DND-41 (cell line): ENCODE results near the gene KDM6B.

Source experiments
- ATAC-seq: fragments of 200-7000 bp; cut with Tn5 transposase; 3 replicates; pipeline ENCODE4 v1.9.1; 2021; ENCODE audit warnings: low read depth; ENCODE audit not compliant: insufficient read depth
- DNase-seq: peaks from one replicate; pipeline ENCODE4 v3.0.0-alpha.2; 2020
- H2AFZ ChIP-seq: 2 replicates; pipeline ENCODE4 v1.6.0; 2012; ENCODE audit warnings: low read depth, low read length
- H3K27ac ChIP-seq: 2 replicates; pipeline ENCODE4 v1.5.1; 2012; ENCODE audit warnings: low read length, inconsistent platforms
- H3K27me3 ChIP-seq: fragments of 200-600 bp; sonication (generic); 2 replicates; pipeline ENCODE4 v1.6.0; 2012; ENCODE audit warnings: low read length, mild to moderate bottlenecking, inconsistent platforms; ENCODE audit not compliant: insufficient read depth, poor library complexity
- H3K36me3 ChIP-seq: 2 replicates; pipeline ENCODE4 v1.5.1; 2012; ENCODE audit warnings: low read length, inconsistent platforms; ENCODE audit not compliant: insufficient read depth
- H3K4me1 ChIP-seq: 2 replicates; pipeline ENCODE4 v1.5.1; 2012; ENCODE audit warnings: mild to moderate bottlenecking, low read length; ENCODE audit not compliant: insufficient read depth
- H3K4me2 ChIP-seq: 2 replicates; pipeline ENCODE4 v1.6.0; 2012; ENCODE audit warnings: mild to moderate bottlenecking, moderate library complexity, low read length, inconsistent platforms; ENCODE audit not compliant: insufficient read depth
- H3K4me3 ChIP-seq, 2 experiments: fragments of 200-600 bp in 1 of 2; shearing (Covaris generic) in 1 of 2; 2 replicates each; pipeline ENCODE4 v1.5.1; 2012 to 2016; ENCODE audit warnings: inconsistent platforms in 2 of 2, low read length in 2 of 2, mild to moderate bottlenecking in 2 of 2, low read depth in 1 of 2, moderate library complexity in 1 of 2
- H3K79me2 ChIP-seq: 2 replicates; pipeline ENCODE4 v1.6.0; 2012; ENCODE audit warnings: low read length, inconsistent platforms; ENCODE audit not compliant: insufficient read depth
- H3K9ac ChIP-seq: 2 replicates; pipeline ENCODE4 v1.6.0; 2012; ENCODE audit warnings: low read depth, mild to moderate bottlenecking, inconsistent platforms, low read length, moderate library complexity
- H3K9me3 ChIP-seq: 2 replicates; pipeline ENCODE4 v1.5.1; 2012; ENCODE audit warnings: low read length, moderate library complexity, mild to moderate bottlenecking, inconsistent platforms; ENCODE audit not compliant: insufficient read depth, severe bottlenecking
- H4K20me1 ChIP-seq: 2 replicates; pipeline ENCODE4 v1.6.0; 2012; ENCODE audit warnings: low read length; ENCODE audit not compliant: insufficient read depth
- EZH2 ChIP-seq: IDR thresholded peaks from 3 replicates; pipeline ENCODE4 v1.6.1; 2012; ENCODE audit warnings: borderline replicate concordance, low read depth, mild to moderate bottlenecking, moderate library complexity, low read length, inconsistent platforms; ENCODE audit not compliant: severe bottlenecking
- TF ChIP-seq, protein P1 (sequence below): IDR thresholded peaks from 2 replicates; pipeline ENCODE4 v1.5.1; 2012; ENCODE audit warnings: borderline replicate concordance, low read length, moderate library complexity, mild to moderate bottlenecking; ENCODE audit not compliant: poor library complexity, severe bottlenecking; ENCODE audit errors: extremely low read depth

The KDM6B gene

DNA sequence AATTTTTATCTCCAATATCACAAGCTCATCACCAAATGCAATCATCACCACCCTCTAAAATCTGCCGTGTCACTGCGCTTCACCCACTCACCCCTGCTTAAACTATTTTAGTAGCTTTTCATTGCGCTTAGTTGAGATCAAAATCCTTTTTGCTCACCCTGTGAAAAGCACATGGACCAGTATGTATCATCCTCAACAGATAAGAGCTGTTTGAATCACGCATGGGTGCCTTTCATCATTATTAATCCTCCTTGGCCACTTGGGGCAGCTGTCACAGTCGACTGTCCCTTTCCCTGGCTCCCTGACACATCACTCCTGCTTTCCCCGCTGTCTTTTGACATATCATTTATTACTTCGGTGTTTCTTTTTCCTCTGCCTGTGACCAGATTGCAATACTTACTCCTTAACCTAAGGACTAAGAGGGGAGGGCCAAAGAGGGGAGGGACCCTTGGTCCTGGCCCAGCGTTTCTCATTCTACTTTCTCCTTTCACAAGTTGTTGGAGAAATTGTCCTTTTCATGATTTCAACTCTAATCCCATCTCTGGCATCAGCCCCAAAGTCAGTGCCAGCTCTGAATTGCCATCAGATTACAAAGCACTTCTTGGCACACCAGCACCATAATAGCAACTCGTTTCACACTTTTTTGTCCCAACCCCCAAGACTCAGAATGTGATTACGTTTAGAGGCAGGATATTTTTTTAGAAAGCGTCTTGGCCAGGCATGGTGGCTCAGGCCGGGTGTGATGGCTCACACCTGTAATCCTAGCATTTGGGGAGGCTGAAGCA lies 8.6 kb upstream of the KDM6B start:
- ATAC-seq, result no peak
- Histone ChIP-seq H4K20me1 (no peaks in the 10 kb centered on the region), H3K36me3 (no peaks in the 10 kb centered on the region), H3K9me3 (no peaks in the 10 kb centered on the region), H3K27me3 (no peaks in the 10 kb centered on the region), H3K79me2 (no peaks in the 10 kb centered on the region), H3K4me1 (no peaks in the 10 kb centered on the region), H3K27ac (no peak overlapping the region), H2AFZ (no peak overlapping the region), H3K4me2 (no peak overlapping the region), H3K4me3 (no peak overlapping the region), H3K9ac (no peak overlapping the region)
- DNase-seq, result no peak
- TF ChIP-seq, protein P1, sequence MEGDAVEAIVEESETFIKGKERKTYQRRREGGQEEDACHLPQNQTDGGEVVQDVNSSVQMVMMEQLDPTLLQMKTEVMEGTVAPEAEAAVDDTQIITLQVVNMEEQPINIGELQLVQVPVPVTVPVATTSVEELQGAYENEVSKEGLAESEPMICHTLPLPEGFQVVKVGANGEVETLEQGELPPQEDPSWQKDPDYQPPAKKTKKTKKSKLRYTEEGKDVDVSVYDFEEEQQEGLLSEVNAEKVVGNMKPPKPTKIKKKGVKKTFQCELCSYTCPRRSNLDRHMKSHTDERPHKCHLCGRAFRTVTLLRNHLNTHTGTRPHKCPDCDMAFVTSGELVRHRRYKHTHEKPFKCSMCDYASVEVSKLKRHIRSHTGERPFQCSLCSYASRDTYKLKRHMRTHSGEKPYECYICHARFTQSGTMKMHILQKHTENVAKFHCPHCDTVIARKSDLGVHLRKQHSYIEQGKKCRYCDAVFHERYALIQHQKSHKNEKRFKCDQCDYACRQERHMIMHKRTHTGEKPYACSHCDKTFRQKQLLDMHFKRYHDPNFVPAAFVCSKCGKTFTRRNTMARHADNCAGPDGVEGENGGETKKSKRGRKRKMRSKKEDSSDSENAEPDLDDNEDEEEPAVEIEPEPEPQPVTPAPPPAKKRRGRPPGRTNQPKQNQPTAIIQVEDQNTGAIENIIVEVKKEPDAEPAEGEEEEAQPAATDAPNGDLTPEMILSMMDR, result peak; percentile 3
- no peak for TF ChIP-seq EZH2

- H3K27me3 ChIP-seq, result peaks cover 10% of the 10 kb centered on the region
- no peak overlapping the region for H3K4me2 ChIP-seq
- H3K36me3 ChIP-seq, result no peaks in the 10 kb centered on the region
- ATAC-seq, result no peak
- no peaks in the 10 kb centered on the region for H4K20me1 ChIP-seq
- DNase-seq, result no peak
- H3K79me2 ChIP-seq, result no peaks in the 10 kb centered on the region
- H3K27ac ChIP-seq, result no peak overlapping the region
- no peaks in the 10 kb centered on the region for H3K9me3 ChIP-seq
- TF ChIP-seq, protein P1, result no peak
- no peak for TF ChIP-seq EZH2
- H2AFZ ChIP-seq, result no peak overlapping the region
- H3K4me1 ChIP-seq, result peaks cover 27% of the 10 kb centered on the region
- H3K9ac ChIP-seq, result no peak overlapping the region
- H3K4me3 ChIP-seq, result no peak overlapping the region
Observed at GRCh38 chr17:7830616-7831015, 3.4 kb upstream of the KDM6B start.

DNA sequence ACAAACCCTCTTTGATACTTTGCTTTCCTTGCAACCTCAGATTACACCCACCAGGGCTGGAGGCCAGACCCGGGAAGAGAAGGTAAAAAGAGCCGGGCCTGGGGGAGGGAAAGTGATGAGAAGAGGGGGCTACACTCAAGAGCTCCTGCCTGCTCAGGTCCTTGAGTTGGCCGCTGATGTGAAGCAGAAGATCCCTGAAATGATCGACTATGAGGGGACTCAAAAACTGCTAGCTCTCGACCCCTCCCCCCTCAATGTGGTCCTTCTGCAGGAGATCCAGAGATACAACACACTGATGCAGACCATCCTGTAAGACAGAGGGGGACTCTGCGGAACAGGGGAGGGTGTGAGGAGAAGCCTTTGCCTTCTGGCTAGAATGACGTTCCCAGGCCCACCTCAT lies 2.8 kb upstream of the KDM6B start:
- no peak overlapping the region for H2AFZ ChIP-seq

More for the DNA sequence above, 2.8 kb upstream of the KDM6B start:
- H3K27ac ChIP-seq, result no peak overlapping the region
- no peak for TF ChIP-seq EZH2
- TF ChIP-seq, protein P1, result no peak
- no peaks in the 10 kb centered on the region for H3K9me3 ChIP-seq
- H4K20me1 ChIP-seq, result 0 out of 2 replicates have a peak, but pooled peaks cover 2% of the 10 kb centered on the region
- no peak overlapping the region for H3K4me2 ChIP-seq
- no peak overlapping the region for H3K9ac ChIP-seq
- H3K27me3 ChIP-seq, result peaks cover 13% of the 10 kb centered on the region
- no peak for DNase-seq
- H3K4me3 ChIP-seq, result no peak overlapping the region
- no peaks in the 10 kb centered on the region for H3K79me2 ChIP-seq
- no peak for ATAC-seq
- no peaks in the 10 kb centered on the region for H3K36me3 ChIP-seq
- H3K4me1 ChIP-seq, result peaks cover 33% of the 10 kb centered on the region
